ENCODE measurements around the gene NFX1. TPM values are rescaled to one million over a fixed set of nuclear protein-coding genes. Genes with fewer than 3 reads are reported as not detected.
"Not testable (repeated sequence)": the region's sequence is repeated elsewhere in the genome, so short reads cannot be mapped to it uniquely, and the experiment has no call there.

Gene NFX1
- total and polyA plus RNA-seq, 4 donors: 13.7 to 27.9 (median 14.6) TPM

GRCh38 chr9:33385979-33386640, 95.8 kb downstream of the NFX1 start:
- peaks cover 0 to 19% (median 14%) of the 10 kb centered on the region in 4 donors for H3K4me1 ChIP-seq (ENCODE audit: control insufficient read depth in 4 of 4, insufficient read depth in 4 of 4, low read length in 3 of 4)
- not testable (repeated sequence) for H3K27me3 ChIP-seq (ENCODE audit: control insufficient read depth in 4 of 4, insufficient read depth in 4 of 4, low read length in 3 of 4); H3K4me3 ChIP-seq (ENCODE audit: low read depth in 1 of 3, low read length in 3 of 3); H3K9ac ChIP-seq (ENCODE audit: low read depth in 1 of 2, low read length in 2 of 2); H3K9me3 ChIP-seq (ENCODE audit: control insufficient read depth in 4 of 4, low read length in 3 of 4); H3K36me3 ChIP-seq (ENCODE audit: control insufficient read depth in 4 of 4, insufficient read depth in 3 of 4, low read depth in 1 of 4, low read length in 3 of 4); H3K27ac ChIP-seq (ENCODE audit: low read depth in 1 of 2, low read length in 2 of 2); DNase-seq (ENCODE audit: low spot score)
- WGBS: 73% methylated on average over 23 of the region's 23 CpGs
- peak; percentile 33 to 40 for TF ChIP-seq RXRA (IDR thresholded peaks at IDR 0.05)
- peak; percentile 54 for TF ChIP-seq SP1 (IDR thresholded peaks at IDR 0.05)
- peak in 1 of 2 donors; percentile 13 for TF ChIP-seq HNF4A (conservative IDR thresholded peaks at IDR 0.05)

- H3K27ac ChIP-seq (ENCODE audit: low read depth in 1 of 2, low read length in 2 of 2); H3K4me3 ChIP-seq (ENCODE audit: low read depth in 1 of 3, low read length in 3 of 3); H3K9me3 ChIP-seq (ENCODE audit: control insufficient read depth in 4 of 4, low read length in 3 of 4); H3K27me3 ChIP-seq (ENCODE audit: control insufficient read depth in 4 of 4, insufficient read depth in 4 of 4, low read length in 3 of 4); H3K9ac ChIP-seq (ENCODE audit: low read depth in 1 of 2, low read length in 2 of 2); DNase-seq (ENCODE audit: low spot score); H3K36me3 ChIP-seq (ENCODE audit: control insufficient read depth in 4 of 4, insufficient read depth in 3 of 4, low read depth in 1 of 4, low read length in 3 of 4): not testable (repeated sequence)
- peaks cover under 1 to 19% (median 15%) of the 10 kb centered on the region in 4 donors for H3K4me1 ChIP-seq (ENCODE audit: control insufficient read depth in 4 of 4, insufficient read depth in 4 of 4, low read length in 3 of 4)
- 85% methylated on average over 14 of the region's 14 CpGs for WGBS
Measured at GRCh38 chr9:33386641-33386996, 96.3 kb downstream of the NFX1 start.

- 93% methylated on average over 9 of the region's 9 CpGs for WGBS
- not testable (repeated sequence) for H3K9me3 ChIP-seq (ENCODE audit: control insufficient read depth in 4 of 4, low read length in 3 of 4); H3K27me3 ChIP-seq (ENCODE audit: control insufficient read depth in 4 of 4, insufficient read depth in 4 of 4, low read length in 3 of 4); DNase-seq (ENCODE audit: low spot score); H3K27ac ChIP-seq (ENCODE audit: low read depth in 1 of 2, low read length in 2 of 2); H3K36me3 ChIP-seq (ENCODE audit: control insufficient read depth in 4 of 4, insufficient read depth in 3 of 4, low read depth in 1 of 4, low read length in 3 of 4); H3K9ac ChIP-seq (ENCODE audit: low read depth in 1 of 2, low read length in 2 of 2); H3K4me3 ChIP-seq (ENCODE audit: low read depth in 1 of 3, low read length in 3 of 3)
- H3K4me1 ChIP-seq (ENCODE audit: control insufficient read depth in 4 of 4, insufficient read depth in 4 of 4, low read length in 3 of 4): peaks cover 3 to 20% (median 15%) of the 10 kb centered on the region in 4 donors
Measured at GRCh38 chr9:33386998-33387397, 96.7 kb downstream of the NFX1 start.

GRCh38 chr9:33388110-33388994, 98.0 kb downstream of the NFX1 start:
- no peaks in the 10 kb centered on the region for H3K27me3 ChIP-seq (ENCODE audit: control insufficient read depth in 4 of 4, insufficient read depth in 4 of 4, low read length in 3 of 4)
- no peaks in the 10 kb centered on the region for H3K9me3 ChIP-seq (ENCODE audit: control insufficient read depth in 4 of 4, low read length in 3 of 4)
- no peak overlapping the region for H3K9ac ChIP-seq (ENCODE audit: low read depth in 1 of 2, low read length in 2 of 2)
- H3K27ac ChIP-seq (ENCODE audit: low read depth in 1 of 2, low read length in 2 of 2): no peak overlapping the region
- H3K36me3 ChIP-seq (ENCODE audit: control insufficient read depth in 4 of 4, insufficient read depth in 3 of 4, low read depth in 1 of 4, low read length in 3 of 4): peaks cover 0 to 5% (median 1%) of the 10 kb centered on the region in 4 donors
- 91% methylated on average over 15 of the region's 15 CpGs for WGBS
- TF ChIP-seq ATF3 (IDR thresholded peaks at IDR 0.05) (no peak), FOXA2 (IDR thresholded peaks at IDR 0.05) (no peak), HNF4A (conservative IDR thresholded peaks at IDR 0.05) (peak in 1 of 2 donors; percentile 26), RXRA (IDR thresholded peaks at IDR 0.05) (peak; percentile 7 to 24), JUND (IDR thresholded peaks at IDR 0.05) (no peak)
- no peak for DNase-seq (ENCODE audit: low spot score)
- no peak overlapping the region for H3K4me3 ChIP-seq (ENCODE audit: low read depth in 1 of 3, low read length in 3 of 3)
- H3K4me1 ChIP-seq (ENCODE audit: control insufficient read depth in 4 of 4, insufficient read depth in 4 of 4, low read length in 3 of 4): peaks cover 5 to 29% (median 21%) of the 10 kb centered on the region in 4 donors

All from liver (tissue), 9 donors.